Stimulated activated CD4-positive, alpha-beta T cell treated with anti-CD3 and anti-CD28 coated beads, Interleukin-4, amount 100 ng/mL, for 24 hours (primary cell): ENCODE measurements around the gene XPNPEP1.

Source experiments
- DNase-seq: peaks from one replicate; pipeline ENCODE4 v3.0.0-alpha.2; 2020

Gene XPNPEP1

DNA sequence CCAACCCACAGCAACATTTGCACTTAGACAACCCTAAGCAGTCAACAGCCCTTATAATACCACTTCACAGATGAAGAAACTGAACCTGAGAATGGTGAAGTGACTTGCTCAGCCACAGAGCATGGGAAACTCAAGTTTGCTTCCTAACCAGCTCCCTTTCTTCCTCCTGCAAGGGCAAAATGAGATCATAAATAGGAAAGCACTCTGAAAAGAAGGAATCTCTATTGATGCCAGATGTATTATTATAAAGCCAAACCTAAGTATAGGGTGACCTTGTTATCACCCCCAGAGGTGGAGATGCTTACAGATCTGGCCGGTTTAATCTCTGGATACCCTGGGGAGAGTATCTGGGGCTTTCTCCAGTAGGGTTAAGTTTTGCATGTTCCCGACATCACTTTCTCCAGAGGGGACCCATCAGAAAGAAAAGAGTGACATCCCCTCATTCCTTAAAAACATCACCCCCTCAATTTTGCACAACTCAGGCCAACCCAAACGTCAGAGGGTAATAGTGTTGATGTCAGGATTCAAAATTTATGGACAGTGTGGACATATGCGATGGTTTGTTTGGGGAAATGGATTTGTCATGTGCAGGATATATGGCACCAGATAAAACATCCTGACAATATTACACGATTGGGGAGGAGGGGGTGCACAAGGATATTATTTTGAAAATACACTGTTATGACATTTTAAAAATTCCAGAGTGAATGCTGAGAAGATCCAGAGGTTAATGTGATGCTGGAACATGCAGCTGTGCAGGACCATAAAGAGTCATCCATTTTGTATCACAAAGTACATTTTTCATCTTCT, 24.0 kb upstream of the XPNPEP1 start:
- no peak for DNase-seq

DNA sequence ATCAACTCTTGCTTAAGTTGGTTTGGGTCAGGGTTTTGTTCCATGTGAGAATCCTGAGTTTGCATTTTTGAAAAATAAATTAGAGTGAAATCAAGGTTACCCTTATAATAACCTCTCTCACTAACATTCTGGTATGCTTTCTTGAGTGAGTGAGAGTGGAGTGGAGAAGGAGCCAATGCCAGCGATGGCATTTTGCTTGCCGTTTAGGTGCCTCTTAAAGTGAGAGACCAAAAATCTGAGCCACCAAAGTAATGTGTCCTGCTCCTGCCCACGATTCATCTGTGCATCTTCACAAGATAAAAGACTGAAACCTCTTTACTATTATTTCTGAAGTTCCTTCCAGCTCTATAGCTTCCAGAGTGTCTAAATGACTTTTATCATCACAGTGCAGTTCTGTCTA, 23.4 kb upstream of the XPNPEP1 start:
- no peak for DNase-seq

DNA sequence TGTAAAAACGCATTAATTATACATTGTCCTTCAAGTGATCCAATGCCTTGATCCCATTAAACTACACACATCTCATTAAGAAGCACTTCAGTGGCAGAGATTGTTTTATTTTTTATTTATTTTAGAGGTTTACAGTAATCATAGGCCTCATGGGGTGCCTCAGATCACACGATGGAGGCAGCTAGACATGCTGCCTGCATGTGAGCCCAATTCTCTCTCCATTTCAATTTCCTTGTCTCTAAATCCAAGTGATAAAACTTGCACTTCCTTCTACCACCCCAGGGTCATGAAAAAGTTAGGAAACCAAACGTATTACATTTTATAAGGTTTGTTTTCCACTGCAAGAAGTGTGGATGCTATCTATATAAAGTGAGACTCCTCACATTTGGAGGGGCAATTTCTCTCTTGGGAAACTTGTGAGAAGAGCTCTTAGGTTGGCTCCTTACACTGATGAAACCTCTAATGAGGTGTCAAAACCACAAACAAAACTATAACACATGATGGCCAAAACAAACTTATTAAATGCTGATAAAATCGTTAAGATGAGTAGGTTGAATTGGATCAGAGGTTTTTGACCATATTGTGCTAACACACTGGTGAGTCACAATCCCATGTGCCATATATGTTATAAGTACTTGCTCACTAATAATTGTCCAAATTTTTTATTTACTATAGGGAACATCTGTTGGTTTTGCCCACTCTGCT, 22.3 kb upstream of the XPNPEP1 start:
- no peak for DNase-seq

DNA sequence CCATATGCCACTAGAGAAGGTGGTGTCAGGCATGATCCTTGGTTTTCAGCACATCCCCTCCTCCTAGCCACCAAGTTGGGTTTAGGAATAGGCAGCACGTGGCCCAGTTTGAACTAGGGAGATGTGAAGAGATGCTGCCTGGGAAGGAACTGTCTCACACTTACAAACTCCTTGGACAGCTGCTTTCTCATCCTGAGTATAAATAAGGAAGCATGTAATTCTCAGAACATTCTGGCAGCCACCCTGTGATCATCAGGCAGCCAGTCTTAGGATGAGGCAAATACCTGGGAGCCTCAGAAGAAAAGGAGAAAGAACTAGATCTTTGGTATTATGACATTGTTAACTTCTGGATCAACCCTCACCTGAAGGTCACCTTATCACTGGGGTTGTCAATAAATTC, 21.3 kb upstream of the XPNPEP1 start:
- DNase-seq, result no peak

DNA sequence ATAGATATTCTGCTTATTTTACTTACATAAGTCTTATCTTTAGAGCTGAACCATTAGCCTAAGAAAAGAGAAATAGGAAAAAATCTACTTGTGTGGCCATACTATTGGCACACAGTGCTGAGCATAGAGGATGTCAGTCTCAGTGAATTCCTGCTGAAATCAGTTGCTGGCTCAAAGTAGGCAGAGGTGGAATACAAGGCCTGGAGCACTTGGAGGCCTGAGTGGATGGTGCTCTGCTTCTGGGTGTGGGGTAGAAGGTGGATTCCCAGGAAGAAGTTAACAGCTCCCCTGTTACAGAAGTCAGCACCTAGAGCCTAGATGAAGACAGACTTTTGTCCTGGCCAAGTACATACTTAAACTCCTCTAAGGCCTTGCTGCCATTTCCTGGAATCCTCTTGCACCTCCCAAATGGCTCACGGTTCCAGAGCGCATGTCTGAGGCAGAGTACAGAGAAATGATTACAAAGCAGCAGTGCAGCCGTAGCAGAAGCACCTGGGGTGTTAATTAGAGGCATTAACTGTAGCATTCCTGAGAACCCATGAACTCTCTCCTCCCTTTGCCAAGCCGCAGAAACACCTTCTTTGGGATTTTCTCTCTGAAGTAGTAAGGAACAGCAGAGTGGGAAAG, 18.0 kb upstream of the XPNPEP1 start:
- DNase-seq, result no peak

DNA sequence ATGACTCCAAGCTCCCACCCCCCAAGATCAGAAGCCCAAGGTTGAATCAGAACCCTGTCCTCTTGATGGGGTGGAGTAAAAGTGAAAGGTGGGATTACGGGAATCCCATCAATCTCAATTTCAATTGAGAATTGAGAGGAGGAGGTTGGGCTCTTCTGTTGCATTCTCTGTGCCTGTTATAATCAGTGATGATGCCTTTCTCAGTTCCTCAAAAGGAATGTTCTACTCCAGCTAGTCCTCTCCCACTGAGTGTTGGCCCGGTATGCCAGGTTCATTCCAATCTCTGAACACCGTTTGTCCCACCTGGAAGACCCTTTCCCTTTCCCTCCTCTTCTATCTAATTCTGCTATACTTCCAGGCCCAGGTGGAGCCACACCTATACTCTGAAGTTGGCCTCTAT, 17.2 kb upstream of the XPNPEP1 start:
- DNase-seq, result no peak

DNA sequence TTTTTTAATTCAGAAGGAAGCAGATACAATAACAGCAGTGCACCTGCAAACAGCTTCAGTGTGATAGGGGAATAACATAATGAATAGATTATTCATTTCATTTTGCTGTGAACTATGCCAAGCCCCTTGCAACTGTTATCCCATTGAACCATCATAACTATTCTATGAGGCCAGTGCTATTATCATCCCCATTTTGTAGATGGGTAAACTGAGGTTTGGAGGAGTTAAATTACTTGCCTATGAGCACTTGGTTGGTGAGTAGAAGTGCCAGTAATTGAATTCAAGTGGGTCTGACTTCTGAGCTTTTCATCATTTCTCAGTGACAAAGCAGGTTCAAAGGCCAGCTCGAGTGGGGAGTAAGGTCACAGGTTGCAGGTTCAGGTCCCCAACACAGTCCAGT, 16.8 kb upstream of the XPNPEP1 start:
- DNase-seq, result no peak

DNA sequence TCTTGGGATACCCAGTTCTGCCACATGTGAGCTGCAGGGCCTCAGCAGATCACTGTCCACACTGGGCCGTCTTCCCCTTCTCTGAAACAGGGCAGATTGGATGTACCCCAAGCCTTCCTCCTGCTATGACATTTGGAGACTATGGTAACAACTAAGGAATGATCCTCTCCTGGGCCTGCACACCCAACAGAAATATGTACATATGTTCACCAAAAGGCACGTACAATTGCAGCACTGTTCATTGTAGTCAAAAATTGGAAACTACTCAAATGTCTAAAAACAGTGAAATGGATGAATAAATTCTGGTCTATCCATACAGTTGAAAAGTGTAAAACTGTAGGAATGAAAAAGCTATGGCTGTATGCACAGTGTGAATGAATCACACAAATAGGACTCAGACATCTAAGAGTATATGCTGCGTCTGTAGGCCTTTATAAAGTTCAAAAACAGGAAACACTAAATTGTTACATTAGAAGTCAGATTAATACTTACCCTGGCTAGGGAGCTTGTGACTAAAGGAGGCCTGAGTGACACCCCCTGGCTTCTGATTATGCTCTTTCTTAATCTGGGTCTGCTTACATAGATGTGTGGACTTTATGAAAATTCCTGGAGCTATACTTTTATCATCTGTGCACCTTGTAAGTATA, 16.1 kb upstream of the XPNPEP1 start:
- no peak for DNase-seq

DNA sequence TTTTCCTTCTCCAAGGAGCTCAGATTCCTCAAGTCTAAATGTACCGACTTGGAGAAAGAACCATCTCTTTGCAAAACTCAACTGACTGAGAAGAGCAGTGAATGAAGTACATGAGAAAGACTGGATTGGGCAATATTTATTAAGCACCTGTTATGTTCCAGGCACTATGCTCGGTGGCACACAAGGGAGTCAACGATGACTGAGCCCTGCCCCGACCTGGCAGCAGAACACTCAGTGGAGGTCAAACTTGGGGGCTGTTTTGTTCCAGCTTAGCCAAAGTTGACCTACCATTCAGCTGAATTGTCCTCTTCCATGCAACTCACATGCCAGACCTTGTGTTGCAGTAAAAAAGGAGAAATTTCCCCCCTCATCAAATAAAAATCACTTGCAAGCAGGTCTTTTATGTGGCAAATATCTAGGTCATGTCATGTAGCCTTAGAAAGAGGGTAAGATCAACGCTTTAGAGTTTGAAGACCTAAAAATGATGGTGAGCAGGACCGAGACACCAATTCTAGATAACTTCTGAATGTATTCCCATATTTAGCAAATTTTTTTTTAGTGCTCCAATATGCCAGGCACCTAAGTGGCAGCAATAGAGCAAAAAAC, 14.3 kb upstream of the XPNPEP1 start:
- DNase-seq, result no peak

DNA sequence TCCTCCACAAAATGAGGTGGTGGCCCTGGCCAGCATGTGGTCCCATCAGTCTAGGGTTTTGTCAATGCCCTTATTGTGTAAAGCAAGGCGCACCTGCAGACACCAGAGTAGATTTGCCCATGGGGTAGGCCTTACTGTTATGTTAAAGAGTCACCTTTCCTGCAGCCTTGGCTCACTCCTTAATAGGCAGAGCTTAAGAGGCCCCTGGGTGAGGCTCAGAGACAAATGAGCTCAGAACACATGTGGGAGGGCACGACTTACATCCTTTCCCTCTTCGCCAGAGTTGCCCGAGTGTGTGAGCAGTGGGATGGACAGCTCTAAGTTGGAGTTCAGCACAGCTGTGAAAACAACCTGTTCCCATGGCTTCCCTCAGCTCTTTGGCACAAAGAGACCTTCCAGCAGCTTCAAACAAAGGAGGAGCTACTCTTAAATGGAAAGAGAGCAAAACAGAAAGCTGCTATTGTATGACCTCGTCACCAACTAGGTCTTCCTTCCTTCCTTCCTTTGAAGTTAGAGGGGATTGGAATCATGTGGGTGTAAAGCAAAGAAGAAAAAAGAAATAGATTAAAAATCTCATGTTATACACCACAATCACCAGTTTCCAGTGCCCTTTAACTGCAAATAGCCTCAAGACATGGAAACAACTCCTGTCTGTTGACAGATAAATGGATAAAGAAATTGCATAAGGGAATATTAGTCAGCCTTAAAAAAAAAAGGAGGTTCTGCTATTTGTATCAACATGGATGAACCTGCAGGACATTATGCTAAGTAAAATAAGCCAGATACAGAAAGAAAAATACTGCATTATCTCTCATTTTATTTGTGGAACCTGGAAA, 11.9 kb upstream of the XPNPEP1 start:
- DNase-seq, result no peak

DNA sequence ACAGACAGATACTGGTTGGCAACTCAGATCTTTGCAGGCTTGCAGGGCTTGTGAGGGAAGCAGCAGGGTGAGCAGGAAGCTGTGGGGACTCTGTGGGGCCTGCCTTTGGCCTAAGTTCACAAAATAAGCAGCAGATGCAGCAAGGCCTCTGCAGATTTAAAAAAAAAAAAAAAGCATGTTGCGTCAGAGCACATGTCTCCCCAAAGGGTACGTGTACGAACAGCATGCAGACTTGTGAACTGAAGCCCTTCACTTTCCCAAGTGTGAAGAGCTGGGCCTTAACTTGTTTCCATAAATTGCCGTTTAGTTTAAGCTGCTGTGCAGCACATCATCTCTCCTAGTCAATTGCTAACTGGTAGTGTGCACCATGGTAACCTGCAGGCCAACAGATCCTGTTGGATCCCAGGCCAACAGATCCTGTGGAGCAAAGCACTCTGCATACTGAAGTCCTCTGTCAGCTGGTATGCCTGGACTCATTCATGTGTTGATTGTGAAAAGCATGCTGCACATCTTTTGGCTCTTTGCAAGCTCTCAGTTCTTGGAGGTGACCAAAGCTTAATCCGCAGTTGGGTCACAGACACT, 10.8 kb upstream of the XPNPEP1 start:
- no peak for DNase-seq

DNA sequence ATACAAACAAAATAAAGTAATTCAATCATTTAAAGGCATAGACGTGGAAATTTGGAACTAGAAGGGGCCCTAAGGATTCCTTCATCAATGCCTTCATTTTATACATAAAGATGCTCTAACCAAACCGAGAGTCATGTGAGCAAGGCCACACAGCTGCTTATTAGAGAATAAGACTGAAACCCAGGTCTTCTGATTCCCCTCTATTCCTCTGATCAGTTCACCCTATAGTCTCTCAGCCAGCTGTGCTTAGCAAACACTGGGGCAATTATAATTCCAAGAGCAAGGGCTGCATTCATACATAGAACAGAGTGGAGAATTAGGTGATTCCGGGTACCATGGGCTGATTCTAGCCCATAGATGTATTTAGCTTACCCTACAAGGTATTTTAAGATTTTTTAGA, 9.7 kb upstream of the XPNPEP1 start:
- DNase-seq, result no peak

DNA sequence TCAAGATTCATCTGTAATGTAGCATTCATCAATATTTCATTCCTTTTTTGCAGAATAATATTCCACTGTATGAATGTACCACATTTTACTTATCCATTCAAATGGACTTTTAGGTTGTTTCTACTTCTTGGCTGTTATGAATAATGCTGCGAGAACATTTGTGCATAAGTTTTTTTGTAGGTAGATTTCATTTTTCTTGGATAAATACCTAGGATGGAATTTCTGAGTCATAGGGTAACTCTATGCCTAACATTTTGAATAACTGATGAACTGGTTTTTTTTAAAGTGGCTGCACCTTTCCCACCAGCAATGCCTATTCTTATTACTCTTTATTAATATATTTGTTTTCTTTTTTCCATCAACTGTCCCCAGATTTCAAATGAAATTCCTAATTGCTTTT, 9.1 kb upstream of the XPNPEP1 start:
- DNase-seq, result no peak

DNA sequence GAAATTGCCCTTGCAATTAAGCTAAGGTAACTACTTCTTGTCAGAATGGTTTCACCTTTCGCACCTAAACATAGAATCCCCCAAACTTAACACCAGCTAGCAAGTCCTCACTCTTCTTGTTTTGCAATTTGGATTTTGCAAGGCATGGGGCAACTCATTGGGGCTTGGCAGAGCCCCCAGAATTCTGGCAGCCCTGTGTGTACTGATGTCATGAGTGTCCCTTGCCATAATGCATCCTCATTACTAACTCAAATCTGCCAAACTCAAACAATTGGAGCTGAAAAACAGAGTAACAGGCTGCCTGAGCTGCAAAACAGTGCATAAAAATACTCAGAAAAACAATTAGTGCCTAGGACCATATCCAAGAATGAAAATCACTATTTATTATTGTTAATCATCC, 7.9 kb upstream of the XPNPEP1 start:
- no peak for DNase-seq

DNA sequence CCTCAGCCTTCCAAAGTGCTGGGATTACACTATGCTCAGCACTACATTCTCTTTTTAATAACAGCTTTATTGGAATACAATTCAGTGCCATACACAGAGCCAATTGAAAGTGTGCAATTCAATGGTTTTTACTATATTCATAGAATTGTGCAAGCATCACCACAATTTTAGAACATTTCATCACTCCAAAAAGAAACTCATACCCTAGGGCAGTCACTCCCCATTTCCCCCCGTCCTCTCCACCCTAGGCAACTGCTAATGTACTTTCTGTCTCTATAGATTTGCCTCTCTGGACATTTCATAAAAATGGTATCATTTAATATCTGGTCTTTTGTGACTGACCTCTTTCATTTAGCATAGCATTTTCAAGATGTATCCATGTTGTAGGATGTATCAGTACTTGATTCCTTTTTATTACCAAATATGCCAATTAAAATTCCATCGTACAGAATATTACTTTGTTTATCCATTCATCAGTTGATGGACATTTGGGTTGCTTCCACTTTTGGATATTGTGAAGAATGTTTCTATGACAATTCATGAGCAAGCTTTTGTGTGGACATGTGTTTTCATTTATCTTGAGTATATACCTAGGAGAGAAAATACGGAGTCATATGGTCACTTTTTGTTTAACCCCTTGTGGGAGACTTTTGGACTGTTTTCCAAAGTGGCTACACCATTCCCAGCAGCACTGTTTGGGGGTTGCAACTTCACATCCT, 6.3 kb upstream of the XPNPEP1 start:
- no peak for DNase-seq

DNA sequence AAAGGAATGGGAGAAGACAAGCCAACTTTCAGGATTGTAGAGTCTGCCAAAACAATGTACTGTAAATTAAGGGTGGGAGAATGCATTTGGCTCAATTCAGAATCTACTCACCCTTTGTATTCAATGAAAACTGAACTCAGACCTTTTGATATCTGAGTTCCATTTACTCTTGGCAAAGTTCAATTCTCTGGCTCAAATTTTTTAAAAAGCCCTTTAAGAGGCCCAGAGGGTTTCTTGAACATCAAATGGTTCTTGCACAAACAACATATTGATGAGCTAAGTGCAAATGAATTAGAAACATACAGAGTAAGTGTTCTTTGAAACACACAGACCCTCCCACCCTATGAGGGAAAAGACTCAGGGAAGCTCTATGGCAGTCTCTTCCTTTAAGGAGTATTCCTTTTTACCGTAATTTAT, 5.2 kb upstream of the XPNPEP1 start:
- DNase-seq, result no peak

DNA sequence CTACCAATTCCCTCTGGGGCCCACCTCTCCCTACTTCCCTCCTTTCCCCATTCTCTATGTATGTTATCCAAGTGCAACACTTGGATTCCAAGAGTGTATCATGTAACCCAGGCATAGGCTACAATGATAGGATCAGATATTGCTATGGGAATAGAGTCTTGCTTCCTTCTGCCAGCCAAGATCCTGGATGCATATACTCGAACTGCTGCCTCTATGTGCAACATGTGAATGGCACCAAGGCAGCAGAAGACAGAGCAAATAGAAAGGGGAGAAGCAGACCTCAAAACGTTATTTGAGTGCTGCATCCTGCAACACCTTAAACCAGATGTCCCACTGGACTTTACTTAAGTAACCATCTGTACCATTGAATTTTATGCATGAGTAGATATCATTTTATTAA, 3.5 kb upstream of the XPNPEP1 start:
- DNase-seq, result no peak

DNA sequence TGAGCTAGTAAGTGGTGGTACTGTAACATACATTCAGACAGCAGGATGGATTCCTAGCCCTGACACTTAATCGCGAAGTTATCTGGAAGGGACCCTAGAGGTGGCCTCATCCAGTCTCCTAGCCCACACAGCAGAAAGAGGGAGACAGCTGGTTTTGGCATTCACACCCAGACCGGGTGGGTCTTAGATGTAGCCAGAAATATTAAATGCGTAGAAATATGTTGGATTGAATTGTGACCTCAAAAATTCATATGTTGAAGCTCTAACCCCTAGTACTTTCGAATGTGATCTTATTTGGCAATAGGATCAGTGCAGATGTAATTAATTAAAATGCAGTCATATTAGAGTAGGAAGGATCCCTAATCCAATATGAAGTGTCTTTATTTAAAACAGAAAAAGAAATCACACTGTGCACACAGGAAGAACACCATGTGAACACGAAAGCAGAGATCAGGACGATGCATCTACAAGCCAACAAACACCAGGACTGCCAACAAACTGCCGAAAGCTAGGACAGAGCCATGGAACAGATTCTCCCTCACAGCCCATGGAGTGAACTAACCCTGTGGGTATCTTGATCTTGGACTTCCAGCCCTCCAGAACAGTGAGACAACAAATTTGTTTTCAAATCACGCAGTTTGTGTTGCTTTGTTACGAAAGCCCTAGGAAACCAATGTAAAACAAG, 2.9 kb upstream of the XPNPEP1 start:
- DNase-seq, result no peak

DNA sequence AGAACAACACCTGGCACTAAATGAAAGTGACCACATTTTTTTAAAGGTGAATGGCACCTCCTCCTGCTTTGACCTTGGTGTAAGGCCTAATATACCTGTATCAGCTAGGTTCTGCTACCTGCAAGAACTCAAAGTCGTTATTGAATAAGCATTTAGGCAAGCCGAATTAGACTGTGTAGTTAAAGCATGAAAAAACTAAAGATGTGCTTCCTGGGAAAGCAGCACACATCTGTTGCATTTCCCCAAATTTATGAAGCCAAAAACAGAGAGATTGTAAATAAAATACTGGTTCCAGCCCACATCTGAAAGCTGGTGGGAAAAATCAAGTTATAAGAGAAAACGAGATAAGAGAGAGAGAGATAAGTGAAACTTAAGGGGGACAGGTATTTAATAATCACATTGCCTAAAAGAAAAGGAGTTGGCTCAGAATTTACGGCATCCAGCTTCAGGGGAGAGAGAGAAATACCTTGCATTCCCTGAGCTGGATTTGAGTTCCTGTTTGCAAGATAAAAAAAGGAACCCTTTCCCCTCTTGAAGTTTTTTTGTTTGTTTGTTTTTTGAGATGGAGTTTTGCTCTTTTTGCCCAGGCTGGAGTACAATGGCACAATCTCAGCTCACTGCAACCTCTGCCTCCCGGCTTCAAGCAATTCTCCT, 1.8 kb upstream of the XPNPEP1 start:
- DNase-seq, result no peak

DNA sequence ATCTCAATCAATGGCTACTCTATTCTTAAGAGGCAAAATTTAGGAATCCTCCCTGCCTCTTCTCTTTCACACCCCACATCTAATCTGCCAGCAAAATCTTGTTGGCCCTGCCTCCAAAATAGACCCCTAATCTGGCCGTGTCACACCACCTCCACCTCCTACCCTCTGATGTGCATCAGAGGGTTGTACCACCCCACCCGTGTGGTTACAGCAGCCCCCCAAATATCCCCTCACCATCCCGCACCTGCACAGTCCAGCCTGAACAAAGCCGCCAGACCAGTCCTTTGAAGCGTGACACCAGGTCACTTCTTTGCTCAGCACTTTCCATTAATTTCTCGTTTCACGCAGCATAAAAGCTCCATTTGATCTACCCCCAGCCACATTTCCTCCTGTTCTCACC, 776 bp upstream of the XPNPEP1 start:
- no peak for DNase-seq
